ENCODE results near the gene TOX2.

The TOX2 gene

GRCh38 chr20:43915211-43916072 is 790 bp downstream of the TOX2 start:
- no peak for DNase-seq (ENCODE audit: low read depth in 4 of 4, low spot score in 1 of 4)

DNA sequence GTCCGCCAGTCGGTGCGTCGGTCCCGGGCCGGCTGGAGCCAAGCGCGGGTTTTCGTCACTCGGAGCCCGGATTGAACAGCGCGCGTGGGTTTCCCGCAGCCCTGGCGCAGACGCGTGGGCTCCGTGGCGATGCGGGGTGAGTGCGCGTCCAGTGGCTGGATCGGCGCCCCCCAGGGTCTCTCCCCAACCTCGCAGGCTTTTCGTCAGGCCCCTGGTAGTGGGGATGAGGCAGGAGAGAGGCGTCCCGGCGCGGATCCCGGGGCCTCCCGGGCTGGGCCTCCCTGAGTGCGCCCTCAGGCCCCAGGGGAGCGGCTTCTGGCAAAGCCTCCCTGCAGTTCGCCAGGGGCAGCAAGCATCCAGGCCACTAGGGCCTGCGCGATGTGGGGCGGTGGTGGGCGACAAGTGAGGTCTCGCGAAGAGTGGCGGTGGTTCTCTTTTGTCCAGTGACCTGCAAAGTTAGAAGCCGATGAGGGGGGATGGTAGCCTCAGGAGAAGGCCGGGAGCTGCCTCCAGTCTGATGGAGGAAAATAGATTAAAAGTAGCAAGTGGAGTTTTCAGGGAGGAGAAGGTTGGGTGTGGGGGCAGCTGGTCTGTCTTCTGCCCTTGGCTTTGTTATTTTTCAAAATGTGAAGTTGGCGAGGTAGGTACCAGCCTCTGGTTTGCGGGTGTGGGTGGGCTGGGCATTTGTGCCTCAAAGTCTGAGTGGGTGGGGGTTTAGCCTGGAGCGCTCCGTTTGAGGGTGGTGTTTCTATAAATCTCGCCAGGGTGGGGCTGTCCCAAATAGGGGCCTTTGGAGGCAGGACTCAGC is 1.6 kb downstream of the TOX2 start:
- DNase-seq (ENCODE audit: low read depth in 4 of 4, low spot score in 1 of 4), result no peak

- DNase-seq (ENCODE audit: low read depth in 4 of 4, low spot score in 1 of 4), result no peak
These were observed 2.3 kb downstream of the TOX2 start for GRCh38 chr20:43916881-43917371.

DNA sequence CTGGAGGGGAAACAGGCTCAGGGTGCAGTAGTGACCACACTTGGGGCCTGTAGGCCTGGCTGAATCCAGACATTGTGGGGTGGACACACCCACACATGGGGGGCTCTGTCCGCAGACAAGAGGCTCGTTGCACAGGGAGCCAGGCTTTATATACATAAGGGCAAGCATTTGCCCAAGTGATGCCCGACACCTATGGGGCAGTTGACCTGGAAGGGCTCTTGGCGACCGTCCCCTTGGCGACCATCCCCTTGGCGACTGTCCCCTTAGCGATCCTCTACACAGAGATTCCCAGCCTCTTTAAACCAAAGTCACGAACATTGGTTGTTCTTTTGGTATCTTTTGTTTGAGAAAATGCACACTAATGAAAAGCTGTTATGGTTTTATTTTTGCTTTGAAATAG is 2.7 kb downstream of the TOX2 start:
- no peak for DNase-seq (ENCODE audit: low read depth in 4 of 4, low spot score in 1 of 4)

DNA sequence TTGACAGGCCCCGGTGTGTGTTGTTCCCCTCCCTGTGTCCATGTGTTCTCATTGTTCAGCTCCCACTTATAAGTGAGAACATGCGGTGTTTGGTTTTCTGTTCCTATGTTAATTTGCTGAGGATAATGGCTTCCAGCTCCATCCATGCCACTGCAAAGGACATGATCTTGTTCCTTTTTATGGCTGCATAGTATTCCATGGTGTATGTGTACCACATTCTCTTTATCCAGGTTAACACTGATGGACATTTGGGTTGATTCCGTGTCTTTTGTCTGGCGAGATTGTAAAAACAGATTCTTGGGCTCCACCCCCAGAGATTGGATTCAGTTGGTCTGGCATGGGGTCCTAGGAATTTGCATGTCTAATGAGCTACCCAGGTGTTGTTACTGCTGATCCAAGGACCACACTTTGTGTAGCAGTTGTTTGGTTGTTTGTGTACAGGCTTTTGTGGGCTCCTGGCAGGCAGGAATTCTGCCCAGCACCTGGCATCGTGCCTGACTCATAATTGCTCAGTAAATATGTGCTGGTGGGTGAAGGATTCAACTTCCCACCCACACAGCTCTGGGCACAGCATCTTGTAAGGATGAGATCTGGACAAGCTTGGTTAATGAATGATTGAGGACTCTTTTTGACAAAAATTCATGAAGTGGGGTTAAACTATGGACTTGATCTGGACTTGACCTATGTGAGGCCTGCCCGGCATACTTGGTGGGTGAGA is 5.2 kb downstream of the TOX2 start:
- DNase-seq (ENCODE audit: low read depth in 4 of 4, low spot score in 1 of 4), result no peak

- no peak for DNase-seq (ENCODE audit: low read depth in 4 of 4, low spot score in 1 of 4)
These were observed 6.1 kb downstream of the TOX2 start for GRCh38 chr20:43920797-43921196.

GRCh38 chr20:43921227-43921780 is 6.7 kb downstream of the TOX2 start:
- no peak for DNase-seq (ENCODE audit: low read depth in 4 of 4, low spot score in 1 of 4)

- no peak for DNase-seq (ENCODE audit: low read depth in 4 of 4, low spot score in 1 of 4)
These were observed 8.0 kb downstream of the TOX2 start for GRCh38 chr20:43922614-43923013.

DNA sequence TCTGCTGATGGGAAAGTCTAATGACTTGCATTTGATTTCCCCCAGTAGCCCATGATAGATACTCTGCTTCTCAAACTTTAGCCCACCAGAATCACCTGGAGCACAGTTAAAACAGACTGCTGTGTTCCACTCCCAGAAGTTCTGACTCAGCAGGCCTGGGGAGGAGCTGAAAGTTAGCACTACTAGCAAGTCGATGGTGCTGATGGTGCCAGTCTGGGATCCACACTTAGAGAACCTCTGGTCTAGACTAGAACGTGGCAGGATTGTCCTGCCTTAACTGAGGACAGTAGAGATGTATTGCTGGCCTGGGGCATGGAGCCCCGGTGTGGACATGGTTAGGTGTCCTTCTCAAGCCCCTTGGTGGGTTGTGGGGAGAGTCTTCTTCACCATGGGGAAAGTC is 8.7 kb downstream of the TOX2 start:
- DNase-seq (ENCODE audit: low read depth in 4 of 4, low spot score in 1 of 4), result no peak

DNA sequence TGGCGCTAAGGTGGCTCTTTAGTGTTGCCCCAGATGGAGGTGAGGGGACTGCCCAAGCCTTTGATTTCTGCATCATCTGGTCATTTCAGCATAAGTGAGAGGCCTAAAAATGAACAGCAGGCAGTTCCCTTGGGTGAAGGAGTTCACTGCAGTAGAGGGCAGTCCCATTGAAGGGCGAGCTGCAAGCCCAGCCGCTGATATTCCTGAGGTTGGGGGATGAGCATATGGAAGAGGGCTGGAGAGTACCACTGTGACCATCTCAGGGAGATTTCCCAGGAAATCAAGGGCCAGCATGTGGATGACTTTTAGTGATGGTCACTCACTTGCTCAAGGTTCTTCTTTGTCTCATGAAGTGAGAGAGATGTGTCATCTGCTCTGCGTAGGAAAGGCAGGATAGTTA is 9.3 kb downstream of the TOX2 start:
- DNase-seq (ENCODE audit: low read depth in 4 of 4, low spot score in 1 of 4), result no peak

GRCh38 chr20:43925215-43925614 is 10.6 kb downstream of the TOX2 start:
- peak; percentile 32 to 66 (median 40) for DNase-seq (ENCODE audit: low read depth in 4 of 4, low spot score in 1 of 4)

GRCh38 chr20:43925801-43926200 is 11.1 kb downstream of the TOX2 start:
- DNase-seq (ENCODE audit: low read depth in 4 of 4, low spot score in 1 of 4), result no peak

DNA sequence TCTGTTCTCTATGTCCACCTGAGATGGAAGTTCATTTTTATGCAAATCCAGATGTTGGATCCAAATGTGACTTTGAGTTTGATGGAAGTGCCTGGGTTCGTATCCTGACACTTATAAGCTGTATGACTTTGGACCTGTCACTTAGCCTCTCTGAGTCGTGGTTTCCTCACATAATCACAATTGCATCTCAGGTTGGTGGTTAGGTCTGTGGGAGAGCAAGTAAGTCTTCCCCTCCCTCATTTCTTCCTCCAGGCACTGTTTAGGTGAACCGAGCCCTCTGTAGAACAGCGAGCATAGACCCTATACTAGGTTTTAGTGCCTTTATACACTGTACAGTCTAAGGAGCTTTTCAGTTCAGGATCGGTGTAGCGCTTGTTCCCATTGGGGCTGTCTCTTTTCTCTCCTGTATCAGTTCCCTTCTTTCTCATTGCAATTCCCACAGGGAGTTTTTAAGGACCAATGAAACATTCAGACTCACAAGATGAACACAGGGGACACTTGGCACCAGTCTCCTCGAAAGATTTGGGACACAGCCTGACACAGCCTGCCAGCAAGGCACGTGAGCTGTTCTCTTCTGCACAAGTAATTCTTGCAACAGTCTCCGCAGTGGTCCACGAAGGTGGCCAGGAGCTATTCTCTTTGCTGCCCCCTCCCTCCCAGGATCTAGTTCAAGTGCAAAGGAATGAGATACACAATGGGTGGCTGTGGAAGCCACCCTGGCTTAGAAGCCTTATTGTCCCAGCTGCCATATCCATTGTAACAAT is 11.8 kb downstream of the TOX2 start:
- no peak for DNase-seq (ENCODE audit: low read depth in 4 of 4, low spot score in 1 of 4)

- DNase-seq (ENCODE audit: low read depth in 4 of 4, low spot score in 1 of 4), result no peak
These were observed 17.3 kb downstream of the TOX2 start for GRCh38 chr20:43931976-43932375.

DNA sequence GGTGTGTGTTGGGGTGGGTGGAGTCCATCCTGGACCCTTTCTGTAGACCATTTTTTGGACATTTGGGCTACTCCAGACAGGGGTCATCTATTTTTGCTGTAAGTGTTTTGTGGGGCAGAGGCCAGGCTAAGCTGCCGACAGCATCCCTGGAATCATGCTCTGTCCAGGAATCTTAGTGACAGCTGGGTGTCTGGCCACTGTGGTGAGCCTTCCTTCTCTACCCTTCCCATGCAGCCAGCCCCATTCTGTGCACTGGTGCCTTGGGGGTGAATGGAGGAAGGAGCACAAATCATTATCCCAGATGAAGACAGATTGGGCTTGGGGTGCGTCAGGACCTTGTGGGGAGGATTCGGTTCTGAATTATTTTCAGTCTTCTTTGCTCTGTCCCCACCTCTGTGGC is 20.2 kb downstream of the TOX2 start:
- DNase-seq (ENCODE audit: low read depth in 4 of 4, low spot score in 1 of 4), result no peak

DNA sequence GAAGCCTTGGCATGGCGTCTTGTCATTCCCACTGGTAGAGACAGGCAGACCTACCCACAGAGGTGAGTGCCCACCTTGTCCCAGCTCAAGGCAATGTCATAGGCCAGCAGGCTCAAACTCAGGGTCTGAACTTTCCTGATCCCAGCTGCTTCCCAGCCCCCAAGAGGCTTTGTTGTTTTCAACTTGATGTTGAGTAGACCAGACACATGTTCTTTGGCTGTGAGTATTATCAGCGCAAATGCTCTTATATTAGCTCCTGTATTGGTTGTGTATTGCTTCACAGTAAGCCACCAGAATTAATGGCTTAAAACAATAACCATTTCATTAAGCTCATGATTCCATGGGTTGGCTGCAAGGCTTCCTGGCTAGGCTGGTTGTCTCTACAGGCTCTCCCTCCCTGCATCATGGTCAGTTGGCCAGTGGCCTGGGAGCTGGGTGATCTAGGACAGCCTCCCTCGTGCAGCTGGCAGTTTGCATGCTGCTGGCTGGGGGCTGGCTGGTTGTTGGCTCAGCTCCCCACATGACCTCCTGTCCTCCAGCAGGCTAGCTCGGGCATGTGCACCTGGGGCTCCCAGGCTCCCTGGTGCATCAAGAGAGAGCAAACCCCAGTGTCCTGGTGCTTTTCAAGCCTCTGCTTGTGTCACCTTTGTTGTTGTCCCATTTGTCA is 21.6 kb downstream of the TOX2 start:
- DNase-seq (ENCODE audit: low read depth in 4 of 4, low spot score in 1 of 4), result no peak

- DNase-seq (ENCODE audit: low read depth in 4 of 4, low spot score in 1 of 4), result no peak
These were observed 22.2 kb downstream of the TOX2 start for GRCh38 chr20:43936805-43937204.

GRCh38 chr20:43937591-43937990 is 22.9 kb downstream of the TOX2 start:
- DNase-seq (ENCODE audit: low read depth in 4 of 4, low spot score in 1 of 4), result no peak

- no peak for DNase-seq (ENCODE audit: low read depth in 4 of 4, low spot score in 1 of 4)
These were observed 23.5 kb downstream of the TOX2 start for GRCh38 chr20:43938017-43938655.

Measured in stimulated activated CD4-positive, alpha-beta T cell treated with anti-CD3 and anti-CD28 coated beads, Interleukin-1b, Interleukin-23, amount 100 ng/mL, for 24 hours (primary cell).